H1 (cell line): ENCODE measurements around the gene SLC66A1.

ENCODE experiments used
- POLR2A ChIP-seq, 2 experiments: IDR thresholded peaks; 1 replicate in 1 of 2; 2 replicates in 1 of 2; pipeline ENCODE4 v1.6.1; 2011; ENCODE audit warnings: low read depth in 2 of 2, low read length in 2 of 2, mild to moderate bottlenecking in 2 of 2; ENCODE audit errors: control extremely low read depth in 1 of 2
- TF ChIP-seq, protein P1 (sequence below), 3 experiments: IDR thresholded peaks; 1 replicate in 2 of 3; 2 replicates in 1 of 3; pipeline versions ENCODE4 v1.5.1 to v1.6.1; 2011; ENCODE audit warnings: low read length in 3 of 3, mild to moderate bottlenecking in 3 of 3, inconsistent platforms in 2 of 3, low read depth in 1 of 3, moderate library complexity in 1 of 3; ENCODE audit not compliant: insufficient read depth in 1 of 3; ENCODE audit errors: control extremely low read depth in 1 of 3

- TF ChIP-seq, protein P1, sequence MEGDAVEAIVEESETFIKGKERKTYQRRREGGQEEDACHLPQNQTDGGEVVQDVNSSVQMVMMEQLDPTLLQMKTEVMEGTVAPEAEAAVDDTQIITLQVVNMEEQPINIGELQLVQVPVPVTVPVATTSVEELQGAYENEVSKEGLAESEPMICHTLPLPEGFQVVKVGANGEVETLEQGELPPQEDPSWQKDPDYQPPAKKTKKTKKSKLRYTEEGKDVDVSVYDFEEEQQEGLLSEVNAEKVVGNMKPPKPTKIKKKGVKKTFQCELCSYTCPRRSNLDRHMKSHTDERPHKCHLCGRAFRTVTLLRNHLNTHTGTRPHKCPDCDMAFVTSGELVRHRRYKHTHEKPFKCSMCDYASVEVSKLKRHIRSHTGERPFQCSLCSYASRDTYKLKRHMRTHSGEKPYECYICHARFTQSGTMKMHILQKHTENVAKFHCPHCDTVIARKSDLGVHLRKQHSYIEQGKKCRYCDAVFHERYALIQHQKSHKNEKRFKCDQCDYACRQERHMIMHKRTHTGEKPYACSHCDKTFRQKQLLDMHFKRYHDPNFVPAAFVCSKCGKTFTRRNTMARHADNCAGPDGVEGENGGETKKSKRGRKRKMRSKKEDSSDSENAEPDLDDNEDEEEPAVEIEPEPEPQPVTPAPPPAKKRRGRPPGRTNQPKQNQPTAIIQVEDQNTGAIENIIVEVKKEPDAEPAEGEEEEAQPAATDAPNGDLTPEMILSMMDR (IDR thresholded peaks at IDR 0.05; ENCODE audit: control extremely low read depth in 1 of 3, insufficient read depth in 1 of 3, low read depth in 1 of 3, low read length in 3 of 3), result no peak
- no peak for TF ChIP-seq POLR2A (IDR thresholded peaks at IDR 0.05; ENCODE audit: control extremely low read depth in 1 of 2, low read depth in 2 of 2, low read length in 2 of 2)
These were observed 32.7 kb downstream of the SLC66A1 start for GRCh38 chr1:19344831-19345230.
